ENCODE data around the gene NHERF1. TPM values are rescaled to one million over a fixed set of nuclear protein-coding genes. Genes with fewer than 3 reads are reported as not detected.
A peak's percentile ranks its signal among the peaks of the same experiment; 100 is the strongest.

NHERF1 gene
- total RNA-seq, 2 donors from 2014 or later, result 186 to 244 TPM

DNA sequence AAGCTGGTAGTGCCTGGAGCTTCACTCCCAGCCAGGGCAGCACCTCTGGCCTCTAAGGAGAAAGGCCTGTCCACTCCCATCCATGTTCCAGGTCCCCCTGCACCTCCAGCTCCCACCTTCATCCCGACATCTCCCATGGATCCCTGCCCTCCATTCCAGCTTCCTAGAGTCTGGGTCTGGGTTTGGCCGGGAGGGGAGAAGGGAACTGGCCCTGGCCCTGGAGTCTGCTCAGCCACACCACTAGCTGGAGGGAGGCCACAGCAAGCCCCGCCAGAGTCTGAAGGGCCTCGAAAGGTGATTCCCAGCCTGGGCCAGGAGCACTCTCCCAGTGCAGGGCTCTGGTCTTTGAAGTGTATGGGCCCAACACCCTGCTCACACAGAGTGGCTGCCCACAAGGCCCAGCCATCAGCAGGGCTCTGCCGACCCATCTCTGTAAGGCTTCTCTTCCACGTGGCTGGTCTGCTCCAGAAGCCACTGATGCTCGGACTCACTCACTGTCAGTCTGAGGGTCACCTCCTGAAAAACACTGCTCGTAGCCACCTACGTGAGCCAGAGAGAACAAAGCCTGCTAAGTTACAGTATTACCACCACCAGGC is 23.0 kb downstream of the NHERF1 start:
- intact Hi-C loops (cut with DNase I), result loop anchor here (2.0 kb wide), 1 partner anchor 27 kb away; no protein-coding TSS in a partner anchor
- Histone ChIP-seq H3K27me3 (no peaks in the 10 kb centered on the region), H3K4me3 (no peak overlapping the region), H3K9me3 (no peaks in the 10 kb centered on the region), H3K27ac (no peak overlapping the region), H3K36me3 (peaks cover 4% of the 10 kb centered on the region), H3K4me1 (peaks cover 5% of the 10 kb centered on the region), H3K9ac (ENCODE audit: low read depth in 2 of 2, low read length in 2 of 2) (no peak overlapping the region)
- no peak for DNase-seq
- TF ChIP-seq, protein P1, sequence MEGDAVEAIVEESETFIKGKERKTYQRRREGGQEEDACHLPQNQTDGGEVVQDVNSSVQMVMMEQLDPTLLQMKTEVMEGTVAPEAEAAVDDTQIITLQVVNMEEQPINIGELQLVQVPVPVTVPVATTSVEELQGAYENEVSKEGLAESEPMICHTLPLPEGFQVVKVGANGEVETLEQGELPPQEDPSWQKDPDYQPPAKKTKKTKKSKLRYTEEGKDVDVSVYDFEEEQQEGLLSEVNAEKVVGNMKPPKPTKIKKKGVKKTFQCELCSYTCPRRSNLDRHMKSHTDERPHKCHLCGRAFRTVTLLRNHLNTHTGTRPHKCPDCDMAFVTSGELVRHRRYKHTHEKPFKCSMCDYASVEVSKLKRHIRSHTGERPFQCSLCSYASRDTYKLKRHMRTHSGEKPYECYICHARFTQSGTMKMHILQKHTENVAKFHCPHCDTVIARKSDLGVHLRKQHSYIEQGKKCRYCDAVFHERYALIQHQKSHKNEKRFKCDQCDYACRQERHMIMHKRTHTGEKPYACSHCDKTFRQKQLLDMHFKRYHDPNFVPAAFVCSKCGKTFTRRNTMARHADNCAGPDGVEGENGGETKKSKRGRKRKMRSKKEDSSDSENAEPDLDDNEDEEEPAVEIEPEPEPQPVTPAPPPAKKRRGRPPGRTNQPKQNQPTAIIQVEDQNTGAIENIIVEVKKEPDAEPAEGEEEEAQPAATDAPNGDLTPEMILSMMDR (IDR thresholded peaks at IDR 0.05), result no peak

DNA sequence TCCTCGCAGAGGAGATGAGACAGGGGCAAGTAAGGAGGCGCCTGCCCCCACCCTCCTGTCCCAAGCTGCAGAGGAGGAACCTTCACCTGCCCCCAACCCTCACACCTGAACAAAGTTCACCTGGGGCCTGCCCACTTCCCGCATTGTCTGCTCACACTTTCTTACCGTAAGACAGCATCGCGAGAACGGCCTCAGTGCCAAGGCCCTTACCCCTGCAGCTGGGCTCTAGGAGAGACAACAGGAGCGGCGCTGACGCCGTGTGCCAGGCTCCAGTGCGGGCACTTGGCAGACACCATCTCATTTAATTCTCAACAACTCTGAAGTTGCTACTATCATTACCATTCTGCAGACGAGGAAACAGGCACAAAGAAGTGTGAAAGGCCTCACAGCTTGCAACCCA is 23.6 kb downstream of the NHERF1 start:
- Histone ChIP-seq H3K27me3 (no peaks in the 10 kb centered on the region), H3K27ac (no peak overlapping the region), H3K9me3 (no peaks in the 10 kb centered on the region), H3K9ac (ENCODE audit: low read depth in 2 of 2, low read length in 2 of 2) (no peak overlapping the region), H3K4me3 (no peak overlapping the region), H3K4me1 (peaks cover 8% of the 10 kb centered on the region), H3K36me3 (peaks cover under 1% of the 10 kb centered on the region)
- TF ChIP-seq, protein P1 (IDR thresholded peaks at IDR 0.05), result no peak
- intact Hi-C loops (cut with DNase I), result no loop called here
- DNase-seq, result no peak

DNA sequence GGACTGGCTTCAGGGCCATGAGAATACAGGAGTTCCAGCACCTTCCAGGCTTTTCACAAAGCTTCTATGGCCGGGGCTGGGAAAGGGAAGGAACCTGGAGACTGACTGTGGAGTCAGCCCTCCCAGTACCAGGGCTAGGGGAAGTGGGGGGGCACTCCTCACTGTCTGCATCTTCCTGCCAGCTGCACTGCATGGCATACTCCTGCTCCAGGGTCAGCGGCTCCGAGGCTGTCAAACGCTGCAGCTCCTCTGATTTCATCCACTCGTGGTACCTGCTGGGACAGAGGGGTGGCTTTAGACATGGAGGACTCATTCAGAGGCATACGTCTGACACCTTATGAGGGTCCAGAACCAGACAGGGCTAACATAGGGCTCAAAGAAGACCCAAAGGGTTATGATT is 25.0 kb downstream of the NHERF1 start:
- no peak overlapping the region for H3K27ac ChIP-seq
- H3K4me1 ChIP-seq, result peaks cover 11% of the 10 kb centered on the region

DNA sequence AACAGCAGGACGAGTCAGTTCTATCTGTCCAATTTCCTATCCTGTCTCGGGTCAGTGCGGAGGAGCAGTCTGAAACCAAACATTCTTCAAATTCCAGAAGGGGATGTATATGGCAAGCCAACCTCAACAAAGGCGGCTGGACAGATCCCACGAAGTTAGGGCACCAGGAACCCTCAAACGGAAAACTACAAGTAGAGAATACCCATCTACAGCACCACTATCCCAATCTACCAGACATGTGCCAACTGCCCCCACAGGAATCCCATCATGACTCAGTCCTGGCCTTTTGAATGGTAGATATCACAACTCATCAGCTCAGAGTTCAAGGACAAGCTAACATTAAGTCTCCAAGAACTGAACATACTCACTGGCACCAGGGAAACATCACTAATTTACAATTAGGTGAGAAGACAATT is 25.5 kb downstream of the NHERF1 start:
- Histone ChIP-seq H3K27me3 (no peaks in the 10 kb centered on the region), H3K4me1 (peaks cover 11% of the 10 kb centered on the region), H3K36me3 (no peaks in the 10 kb centered on the region), H3K9me3 (no peaks in the 10 kb centered on the region), H3K4me3 (no peak overlapping the region), H3K9ac (ENCODE audit: low read depth in 2 of 2, low read length in 2 of 2) (no peak overlapping the region), H3K27ac (no peak overlapping the region)
- intact Hi-C loops (cut with DNase I), result no loop called here
- no peak for DNase-seq
- TF ChIP-seq, protein P1 (IDR thresholded peaks at IDR 0.05), result no peak

More for the DNA sequence above, 25.0 kb downstream of the NHERF1 start:
- H3K9ac ChIP-seq (ENCODE audit: low read depth in 2 of 2, low read length in 2 of 2), result no peak overlapping the region
- intact Hi-C loops (cut with DNase I), result no loop called here
- no peak overlapping the region for H3K4me3 ChIP-seq
- no peaks in the 10 kb centered on the region for H3K36me3 ChIP-seq
- TF ChIP-seq, protein P1 (IDR thresholded peaks at IDR 0.05), result no peak
- no peak for DNase-seq
- no peaks in the 10 kb centered on the region for H3K27me3 ChIP-seq
- no peaks in the 10 kb centered on the region for H3K9me3 ChIP-seq

DNA sequence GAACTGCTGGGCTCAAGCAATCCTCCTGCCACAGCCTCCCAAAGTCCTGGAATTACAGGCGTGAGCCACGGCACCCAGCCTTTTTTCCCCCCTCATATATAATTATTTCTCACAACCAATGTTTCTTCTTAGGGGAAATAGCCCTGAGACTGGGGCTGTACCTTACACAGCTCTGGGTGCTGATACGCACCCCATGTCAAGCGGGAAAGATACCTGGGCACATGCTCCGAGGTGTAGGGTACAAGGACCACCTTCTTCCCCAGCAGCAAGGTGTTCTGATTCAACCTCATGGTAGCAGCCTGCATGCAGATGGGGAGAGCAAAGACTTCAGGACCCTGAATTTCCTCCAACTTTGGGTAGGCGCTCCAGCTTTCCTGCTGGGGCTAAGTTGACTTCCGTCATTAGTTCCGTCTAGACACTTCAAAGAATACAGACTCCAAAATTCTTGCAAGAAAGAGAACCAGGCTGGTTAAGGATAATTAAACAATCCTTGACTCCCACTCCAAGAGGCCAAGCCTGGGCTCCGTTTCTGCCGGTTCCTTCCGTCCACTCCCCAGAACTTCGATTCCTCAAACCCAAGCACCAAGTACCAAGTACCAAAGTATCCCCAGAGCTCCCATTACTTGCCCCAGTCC is 27.1 kb downstream of the NHERF1 start:
- TF ChIP-seq, protein P1 (IDR thresholded peaks at IDR 0.05), result no peak
- Histone ChIP-seq H3K4me1 (peaks cover 6% of the 10 kb centered on the region), H3K4me3 (peak overlapping the region; percentile 81), H3K36me3 (no peaks in the 10 kb centered on the region), H3K9me3 (no peaks in the 10 kb centered on the region), H3K27me3 (no peaks in the 10 kb centered on the region), H3K27ac (peak overlapping the region; percentile 55), H3K9ac (ENCODE audit: low read depth in 2 of 2, low read length in 2 of 2) (peak overlapping the region; percentile 85 to 87)
- intact Hi-C loops (cut with DNase I), result no loop called here
- no peak for DNase-seq
